Measurements from ENCODE around the gene DSCAML1. TPM values are rescaled to one million over a fixed set of nuclear protein-coding genes. Genes with fewer than 3 reads are reported as not detected.
A peak's percentile ranks its signal among the peaks of the same experiment; 100 is the strongest.

Gene DSCAML1
- total and polyA plus RNA-seq, 2 donors, result 0.32 to 0.47 TPM

DNA sequence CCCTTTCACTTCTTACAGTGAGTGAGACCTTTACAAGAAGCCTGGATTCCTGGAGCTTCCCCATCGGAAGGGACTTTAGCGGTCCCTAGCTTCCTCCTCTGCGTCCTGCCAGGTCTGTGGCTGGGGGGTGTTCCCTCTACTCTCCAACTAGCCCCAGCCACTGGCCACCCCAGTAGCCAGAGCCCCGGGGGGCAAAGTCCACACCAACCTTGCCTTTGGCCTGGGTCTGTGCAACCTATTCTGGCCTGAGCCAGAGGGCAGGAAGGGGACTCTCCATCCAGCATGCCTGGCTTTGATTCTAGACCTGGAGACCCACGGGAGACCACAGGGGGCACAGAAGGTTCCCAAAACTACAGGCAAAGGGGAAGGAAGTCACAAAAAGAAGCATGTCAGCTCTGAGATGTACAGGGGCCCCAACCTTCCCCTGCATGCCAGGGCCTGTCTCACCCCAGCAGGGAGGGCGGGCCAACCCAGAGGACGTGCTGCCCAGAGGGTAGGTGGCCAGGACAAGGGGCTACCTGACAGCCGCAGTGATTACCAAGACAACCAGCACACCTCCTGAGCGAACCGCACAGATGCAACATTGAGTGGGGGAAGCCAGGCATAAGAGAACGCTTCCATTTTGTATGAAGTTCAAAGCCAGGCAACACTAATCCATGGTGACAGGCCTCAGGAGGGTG is 52.4 kb downstream of the DSCAML1 start:
- Histone ChIP-seq H3K4me3 (ENCODE audit: low read length in 2 of 2) (no peak overlapping the region), H3K27me3 (ENCODE audit: control insufficient read depth in 2 of 2, insufficient read depth in 1 of 2, low read length in 1 of 2) (no peaks in the 10 kb centered on the region), H3K4me1 (ENCODE audit: control insufficient read depth in 2 of 2, insufficient read depth in 2 of 2, low read length in 2 of 2) (no peaks in the 10 kb centered on the region), H3K36me3 (ENCODE audit: control insufficient read depth in 2 of 2, insufficient read depth in 2 of 2, low read length in 1 of 2) (no peaks in the 10 kb centered on the region), H3K9me3 (ENCODE audit: control insufficient read depth in 2 of 2, insufficient read depth in 1 of 2, low read length in 1 of 2) (no peaks in the 10 kb centered on the region), H3K27ac (ENCODE audit: low read depth in 1 of 2, low read length in 1 of 2) (no peak overlapping the region)
- no peak for DNase-seq (ENCODE audit: low read depth in 6 of 9, low spot score in 9 of 9)
- WGBS, result 42% methylated on average over 11 of the region's 11 CpGs

DNA sequence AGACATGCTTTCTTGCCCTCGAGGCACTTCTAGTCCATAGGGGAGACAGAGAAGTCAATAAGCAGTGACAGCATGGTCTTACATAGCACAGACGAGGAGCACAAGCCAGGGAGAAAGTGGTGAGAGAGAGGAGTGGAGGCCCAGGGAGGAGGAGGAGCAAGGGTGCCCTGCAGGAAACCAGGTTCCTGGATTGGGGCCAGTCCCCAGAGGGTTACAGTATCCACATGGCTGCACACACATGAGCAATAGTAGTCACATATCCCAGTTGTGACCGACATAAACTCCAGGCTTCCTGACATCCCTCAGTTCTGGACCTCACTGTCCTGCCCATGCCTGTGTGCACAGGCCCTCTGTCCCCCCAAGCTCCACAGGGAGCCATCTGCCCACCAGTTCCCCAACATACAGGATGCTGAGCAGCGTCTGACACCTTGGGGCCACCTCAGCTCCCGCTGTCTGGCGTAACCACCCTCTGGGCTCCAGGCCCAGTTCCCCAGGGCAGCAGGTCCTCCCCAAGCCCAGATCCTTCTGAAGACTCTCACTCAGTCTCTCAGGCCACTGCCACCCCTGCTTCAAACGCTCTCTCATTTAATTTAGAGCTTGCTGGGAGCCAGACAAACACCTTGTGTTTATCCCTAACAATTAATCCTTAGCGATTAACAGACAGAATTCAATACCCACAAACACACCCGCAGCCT is 53.7 kb downstream of the DSCAML1 start:
- no peak for DNase-seq (ENCODE audit: low read depth in 6 of 9, low spot score in 9 of 9)
- H3K27me3 ChIP-seq (ENCODE audit: control insufficient read depth in 2 of 2, insufficient read depth in 1 of 2, low read length in 1 of 2), result no peaks in the 10 kb centered on the region
- 47% methylated on average over 9 of the region's 9 CpGs for WGBS

GRCh38 chr11:117738246-117738957 is 58.6 kb downstream of the DSCAML1 start:
- no peaks in the 10 kb centered on the region for H3K27me3 ChIP-seq (ENCODE audit: control insufficient read depth in 2 of 2, insufficient read depth in 1 of 2, low read length in 1 of 2)
- no peak overlapping the region for H3K27ac ChIP-seq (ENCODE audit: low read depth in 1 of 2, low read length in 1 of 2)
- no peaks in the 10 kb centered on the region for H3K36me3 ChIP-seq (ENCODE audit: control insufficient read depth in 2 of 2, insufficient read depth in 2 of 2, low read length in 1 of 2)
- no peak for DNase-seq (ENCODE audit: low read depth in 6 of 9, low spot score in 9 of 9)
- H3K4me1 ChIP-seq (ENCODE audit: control insufficient read depth in 2 of 2, insufficient read depth in 2 of 2, low read length in 2 of 2), result peaks cover 0 to 3% of the 10 kb centered on the region in 2 donors
- H3K4me3 ChIP-seq (ENCODE audit: low read length in 2 of 2), result no peak overlapping the region
- H3K9me3 ChIP-seq (ENCODE audit: control insufficient read depth in 2 of 2, insufficient read depth in 1 of 2, low read length in 1 of 2), result no peaks in the 10 kb centered on the region
- 64% methylated on average over 8 of the region's 8 CpGs for WGBS

More for the DNA sequence above, 53.7 kb downstream of the DSCAML1 start:
- H3K36me3 ChIP-seq (ENCODE audit: control insufficient read depth in 2 of 2, insufficient read depth in 2 of 2, low read length in 1 of 2), result no peaks in the 10 kb centered on the region
- no peak overlapping the region for H3K27ac ChIP-seq (ENCODE audit: low read depth in 1 of 2, low read length in 1 of 2)
- H3K4me3 ChIP-seq (ENCODE audit: low read length in 2 of 2), result no peak overlapping the region
- no peaks in the 10 kb centered on the region for H3K9me3 ChIP-seq (ENCODE audit: control insufficient read depth in 2 of 2, insufficient read depth in 1 of 2, low read length in 1 of 2)
- no peaks in the 10 kb centered on the region for H3K4me1 ChIP-seq (ENCODE audit: control insufficient read depth in 2 of 2, insufficient read depth in 2 of 2, low read length in 2 of 2)

GRCh38 chr11:117735350-117735977 is 61.6 kb downstream of the DSCAML1 start:
- Histone ChIP-seq H3K4me1 (ENCODE audit: control insufficient read depth in 2 of 2, insufficient read depth in 2 of 2, low read length in 2 of 2) (peaks cover 0 to 3% of the 10 kb centered on the region in 2 donors), H3K9me3 (ENCODE audit: control insufficient read depth in 2 of 2, insufficient read depth in 1 of 2, low read length in 1 of 2) (no peaks in the 10 kb centered on the region), H3K36me3 (ENCODE audit: control insufficient read depth in 2 of 2, insufficient read depth in 2 of 2, low read length in 1 of 2) (no peaks in the 10 kb centered on the region), H3K4me3 (ENCODE audit: low read length in 2 of 2) (no peak overlapping the region), H3K27ac (ENCODE audit: low read depth in 1 of 2, low read length in 1 of 2) (no peak overlapping the region), H3K27me3 (ENCODE audit: control insufficient read depth in 2 of 2, insufficient read depth in 1 of 2, low read length in 1 of 2) (no peaks in the 10 kb centered on the region)
- DNase-seq (ENCODE audit: low read depth in 6 of 9, low spot score in 9 of 9), result no peak
- WGBS, result 96% methylated on average over 9 of the region's 9 CpGs

- Histone ChIP-seq H3K27ac (ENCODE audit: low read depth in 1 of 2, low read length in 1 of 2) (no peak overlapping the region), H3K9me3 (ENCODE audit: control insufficient read depth in 2 of 2, insufficient read depth in 1 of 2, low read length in 1 of 2) (no peaks in the 10 kb centered on the region), H3K27me3 (ENCODE audit: control insufficient read depth in 2 of 2, insufficient read depth in 1 of 2, low read length in 1 of 2) (no peaks in the 10 kb centered on the region), H3K36me3 (ENCODE audit: control insufficient read depth in 2 of 2, insufficient read depth in 2 of 2, low read length in 1 of 2) (no peaks in the 10 kb centered on the region), H3K4me1 (ENCODE audit: control insufficient read depth in 2 of 2, insufficient read depth in 2 of 2, low read length in 2 of 2) (peaks cover 0 to 3% of the 10 kb centered on the region in 2 donors), H3K4me3 (ENCODE audit: low read length in 2 of 2) (no peak overlapping the region)
- DNase-seq (ENCODE audit: low read depth in 6 of 9, low spot score in 9 of 9), result peak in 1 of 9 donors; percentile 2
- 35% methylated on average over 5 of the region's 5 CpGs for WGBS
Measured at GRCh38 chr11:117734601-117735024, 62.4 kb downstream of the DSCAML1 start.

DNA sequence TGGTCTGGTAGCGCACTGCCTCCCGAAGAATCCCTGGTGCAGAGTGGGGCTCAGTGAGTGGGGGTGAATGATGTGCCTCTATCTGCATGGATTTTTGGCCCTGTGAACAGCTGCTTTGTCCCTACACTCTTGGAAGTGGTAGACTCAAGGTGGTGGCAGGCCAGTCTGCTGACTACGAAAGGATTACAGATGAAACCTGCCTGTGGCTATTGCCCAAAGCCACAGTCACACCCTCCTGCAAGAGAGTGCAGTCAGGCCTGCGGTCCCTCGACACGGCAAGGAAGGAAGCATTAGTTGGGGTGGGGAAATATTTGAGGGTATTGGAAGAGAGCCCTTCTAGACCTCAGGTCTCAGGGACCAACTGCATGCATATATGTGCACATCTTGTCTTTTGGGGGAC is 63.7 kb downstream of the DSCAML1 start:
- 69% methylated on average over 6 of the region's 6 CpGs for WGBS
- Histone ChIP-seq H3K4me1 (ENCODE audit: control insufficient read depth in 2 of 2, insufficient read depth in 2 of 2, low read length in 2 of 2) (peaks cover 0 to 3% of the 10 kb centered on the region in 2 donors), H3K9me3 (ENCODE audit: control insufficient read depth in 2 of 2, insufficient read depth in 1 of 2, low read length in 1 of 2) (no peaks in the 10 kb centered on the region)

GRCh38 chr11:117731722-117732290 is 65.2 kb downstream of the DSCAML1 start:
- peaks cover 0 to 3% of the 10 kb centered on the region in 2 donors for H3K4me1 ChIP-seq (ENCODE audit: control insufficient read depth in 2 of 2, insufficient read depth in 2 of 2, low read length in 2 of 2)
- DNase-seq (ENCODE audit: low read depth in 6 of 9, low spot score in 9 of 9), result no peak
- H3K9me3 ChIP-seq (ENCODE audit: control insufficient read depth in 2 of 2, insufficient read depth in 1 of 2, low read length in 1 of 2), result no peaks in the 10 kb centered on the region
- no peaks in the 10 kb centered on the region for H3K36me3 ChIP-seq (ENCODE audit: control insufficient read depth in 2 of 2, insufficient read depth in 2 of 2, low read length in 1 of 2)
- no peaks in the 10 kb centered on the region for H3K27me3 ChIP-seq (ENCODE audit: control insufficient read depth in 2 of 2, insufficient read depth in 1 of 2, low read length in 1 of 2)
- no peak overlapping the region for H3K27ac ChIP-seq (ENCODE audit: low read depth in 1 of 2, low read length in 1 of 2)
- WGBS, result 98% methylated on average over 2 of the region's 2 CpGs
- no peak overlapping the region for H3K4me3 ChIP-seq (ENCODE audit: low read length in 2 of 2)

More for the DNA sequence above, 63.7 kb downstream of the DSCAML1 start:
- Histone ChIP-seq H3K27ac (ENCODE audit: low read depth in 1 of 2, low read length in 1 of 2) (no peak overlapping the region), H3K27me3 (ENCODE audit: control insufficient read depth in 2 of 2, insufficient read depth in 1 of 2, low read length in 1 of 2) (no peaks in the 10 kb centered on the region), H3K36me3 (ENCODE audit: control insufficient read depth in 2 of 2, insufficient read depth in 2 of 2, low read length in 1 of 2) (no peaks in the 10 kb centered on the region), H3K4me3 (ENCODE audit: low read length in 2 of 2) (no peak overlapping the region)
- DNase-seq (ENCODE audit: low read depth in 6 of 9, low spot score in 9 of 9), result no peak

- no peaks in the 10 kb centered on the region for H3K36me3 ChIP-seq (ENCODE audit: control insufficient read depth in 2 of 2, insufficient read depth in 2 of 2, low read length in 1 of 2)
- WGBS, result 95% methylated on average over 7 of the region's 7 CpGs
- DNase-seq (ENCODE audit: low read depth in 6 of 9, low spot score in 9 of 9), result no peak
Measured at GRCh38 chr11:117730208-117730800, 66.7 kb downstream of the DSCAML1 start.

More at GRCh38 chr11:117730208-117730800, 66.7 kb downstream of the DSCAML1 start:
- Histone ChIP-seq H3K4me1 (ENCODE audit: control insufficient read depth in 2 of 2, insufficient read depth in 2 of 2, low read length in 2 of 2) (peaks cover 0 to 3% of the 10 kb centered on the region in 2 donors), H3K9me3 (ENCODE audit: control insufficient read depth in 2 of 2, insufficient read depth in 1 of 2, low read length in 1 of 2) (no peaks in the 10 kb centered on the region), H3K4me3 (ENCODE audit: low read length in 2 of 2) (no peak overlapping the region), H3K27me3 (ENCODE audit: control insufficient read depth in 2 of 2, insufficient read depth in 1 of 2, low read length in 1 of 2) (no peaks in the 10 kb centered on the region), H3K27ac (ENCODE audit: low read depth in 1 of 2, low read length in 1 of 2) (no peak overlapping the region)

Measured in thymus (tissue), 11 donors.